Measurements from ENCODE around the gene RNF130.
"Not testable (repeated sequence)": the region's sequence is repeated elsewhere in the genome, so short reads cannot be mapped to it uniquely, and the experiment has no call there.

Gene RNF130

GRCh38 chr5:180103487-180104167 is 32.1 kb upstream of the RNF130 start:
- no peak for DNase-seq (ENCODE audit: low read depth, low spot score)

DNA sequence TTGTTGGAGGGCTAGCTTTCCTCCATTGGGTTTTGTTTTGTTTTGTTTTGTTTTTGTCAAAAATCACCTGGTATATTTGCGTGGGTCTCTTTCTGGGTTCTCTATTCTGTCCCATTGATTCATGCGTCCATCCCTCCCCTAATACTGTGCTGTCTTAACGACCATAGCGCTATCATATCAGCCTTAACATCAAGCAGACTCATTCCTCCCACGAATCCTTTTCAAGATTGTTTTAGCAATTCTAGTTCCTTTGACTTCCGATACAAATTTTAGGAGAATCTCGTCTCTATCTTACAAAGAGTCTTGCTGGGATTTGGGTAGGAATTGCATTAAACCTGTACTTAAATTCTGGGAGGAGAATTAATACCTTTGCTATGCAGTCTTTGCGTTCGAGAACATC is 31.1 kb upstream of the RNF130 start:
- no peak for DNase-seq (ENCODE audit: low read depth, low spot score)

DNA sequence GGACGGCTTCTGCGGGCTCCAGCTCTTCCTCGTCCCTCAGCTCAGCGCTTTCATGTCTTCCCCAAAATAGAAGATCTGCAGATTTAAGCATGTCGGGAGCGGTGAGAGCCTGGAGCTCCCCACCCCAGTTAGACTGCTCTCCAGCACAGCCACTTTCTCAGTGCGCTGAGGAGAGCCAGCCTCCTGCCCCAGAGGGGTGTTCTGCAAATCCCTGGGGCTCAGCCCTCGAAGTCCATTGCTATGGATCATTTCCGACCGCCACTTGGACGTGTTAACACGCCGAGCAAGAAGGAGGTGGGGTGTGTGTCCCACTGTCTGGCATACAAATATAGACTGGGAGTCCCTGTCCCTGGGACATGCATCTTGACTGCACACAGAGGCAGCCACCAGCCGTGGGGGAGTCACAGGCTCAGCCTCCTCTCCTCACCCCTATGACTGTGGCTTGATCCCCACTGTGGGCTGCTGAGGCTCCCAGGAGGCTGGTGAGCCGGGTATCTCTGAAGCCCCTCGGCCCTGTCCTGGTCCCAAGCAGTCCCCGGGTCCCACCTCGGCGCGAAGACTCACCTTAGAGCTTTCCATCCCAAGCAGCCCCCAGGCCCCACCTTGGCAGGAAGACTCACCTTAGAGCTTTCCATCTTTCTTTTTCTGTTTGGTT is 30.0 kb upstream of the RNF130 start:
- DNase-seq (ENCODE audit: low read depth, low spot score): no peak

DNA sequence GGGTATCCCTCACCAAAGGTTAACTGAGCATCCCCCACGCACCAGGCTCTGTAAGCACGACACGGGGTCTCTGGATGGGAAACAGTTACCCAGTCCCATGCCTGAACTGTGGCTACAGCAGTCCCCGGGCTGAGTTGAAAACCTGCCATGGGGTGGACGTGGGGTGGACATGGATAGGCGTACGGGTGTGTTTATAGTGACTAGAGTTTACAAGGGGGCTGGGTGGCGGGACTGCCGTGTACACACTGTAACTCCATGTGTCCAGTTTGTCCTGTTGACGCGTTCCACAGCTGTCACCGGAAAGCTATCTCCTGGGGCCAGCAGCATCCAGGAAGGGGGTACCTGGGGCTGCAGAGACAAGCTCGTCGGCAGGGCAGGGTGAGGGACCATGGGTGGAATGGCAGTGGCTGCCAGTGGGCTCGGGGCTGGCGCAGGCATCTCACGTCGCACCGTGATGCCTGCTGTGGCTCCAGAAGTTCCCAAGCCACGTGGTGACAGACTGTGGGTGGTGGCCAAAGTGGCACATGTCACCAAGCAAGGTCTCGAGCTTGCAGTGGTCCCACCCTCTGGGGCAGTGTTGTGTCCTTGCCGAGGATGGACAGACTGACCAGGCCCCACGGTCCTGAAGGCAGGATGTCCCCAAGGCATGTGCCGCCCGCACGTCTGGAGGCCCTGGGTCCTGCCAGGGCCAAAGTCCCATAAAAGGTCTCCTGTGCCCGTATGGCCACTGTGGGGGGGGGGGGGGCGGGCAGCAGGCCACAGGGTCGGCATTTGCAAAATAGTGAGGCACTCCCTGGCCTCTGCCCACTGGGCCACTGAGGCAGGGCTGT is 29.3 kb upstream of the RNF130 start:
- no peak for DNase-seq (ENCODE audit: low read depth, low spot score)

- DNase-seq (ENCODE audit: low read depth, low spot score): no peak
These were observed 28.4 kb upstream of the RNF130 start for GRCh38 chr5:180099733-180100611.

GRCh38 chr5:180098991-180099732 is 27.6 kb upstream of the RNF130 start:
- no peak for DNase-seq (ENCODE audit: low read depth, low spot score)

GRCh38 chr5:180098526-180098925 is 27.0 kb upstream of the RNF130 start:
- no peak for DNase-seq (ENCODE audit: low read depth, low spot score)

GRCh38 chr5:180097926-180098325 is 26.4 kb upstream of the RNF130 start:
- DNase-seq (ENCODE audit: low read depth, low spot score): no peak

DNA sequence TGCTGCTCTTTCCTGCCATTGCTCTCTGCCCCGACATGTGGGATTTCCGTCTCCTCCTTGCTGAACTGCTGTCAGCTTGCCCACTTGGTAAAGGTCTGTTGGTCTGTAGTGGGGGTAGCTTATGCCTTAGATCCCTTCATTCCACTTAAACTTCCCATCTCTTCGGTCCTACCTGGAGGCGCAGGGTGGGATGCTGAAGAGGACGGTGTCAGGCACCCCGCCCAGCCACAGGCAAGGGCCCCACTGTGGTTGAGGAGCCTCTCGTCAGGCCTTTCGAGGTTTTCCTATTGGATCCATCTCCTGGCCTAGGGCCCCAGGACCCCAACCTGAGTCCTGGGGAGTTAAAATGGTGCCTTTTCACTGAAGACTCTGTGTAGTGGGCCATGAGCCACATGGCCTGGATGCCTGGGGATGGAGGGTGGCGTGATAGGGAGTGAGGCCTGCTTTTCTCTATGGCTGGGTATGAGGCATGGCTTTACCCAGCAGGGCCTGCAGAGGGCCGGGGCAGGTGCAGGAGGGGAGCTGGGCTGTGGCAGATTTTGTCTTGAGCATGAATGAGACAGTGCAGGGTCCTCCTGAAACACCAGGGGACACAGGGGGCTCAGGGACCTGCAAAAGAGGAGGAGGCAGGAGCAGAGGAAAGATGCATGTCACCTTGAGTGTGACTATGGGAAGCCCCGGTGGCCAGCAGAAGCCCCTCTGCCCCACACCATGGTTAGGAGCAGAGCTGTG is 25.8 kb upstream of the RNF130 start:
- DNase-seq (ENCODE audit: low read depth, low spot score): no peak

DNA sequence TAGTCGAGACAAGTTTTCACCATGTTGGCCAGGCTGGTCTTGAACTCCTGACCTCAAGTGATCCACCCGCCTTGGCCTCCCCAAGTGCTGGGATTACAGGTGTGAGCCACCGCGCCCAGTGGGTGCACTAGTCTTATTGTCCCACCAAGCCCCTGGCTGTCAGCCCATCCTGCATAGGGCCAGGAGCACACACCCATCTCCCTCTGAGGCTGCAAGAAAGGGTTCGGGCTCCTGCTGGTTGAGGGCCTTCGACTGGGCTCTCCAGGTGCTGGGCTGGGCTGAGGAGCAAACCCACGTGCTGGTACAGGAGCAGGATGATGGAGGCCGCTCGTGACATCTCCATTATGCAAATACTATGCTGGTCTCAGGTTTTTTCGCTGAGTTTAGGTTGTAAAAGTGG is 25.1 kb upstream of the RNF130 start:
- DNase-seq (ENCODE audit: low read depth, low spot score): no peak

DNA sequence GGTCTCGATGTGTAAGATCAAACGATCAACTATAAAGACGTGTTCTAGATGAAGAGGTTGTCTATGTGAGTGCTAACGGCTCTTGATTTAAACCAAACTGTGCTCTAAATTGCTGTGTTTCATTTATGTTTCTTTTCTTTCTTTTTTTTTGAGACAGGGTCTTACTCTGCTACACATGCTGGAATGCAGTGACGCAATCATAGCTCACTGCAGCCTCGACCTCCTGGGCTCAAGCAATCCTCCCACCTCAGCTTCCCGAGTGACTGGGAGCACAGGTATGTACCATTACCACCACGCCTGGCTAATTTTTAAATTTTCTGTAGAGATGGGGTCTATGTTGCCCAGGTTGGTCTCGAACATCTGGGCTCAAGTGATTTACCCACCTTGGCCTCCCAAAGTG is 24.0 kb upstream of the RNF130 start:
- DNase-seq (ENCODE audit: low read depth, low spot score): no peak

DNA sequence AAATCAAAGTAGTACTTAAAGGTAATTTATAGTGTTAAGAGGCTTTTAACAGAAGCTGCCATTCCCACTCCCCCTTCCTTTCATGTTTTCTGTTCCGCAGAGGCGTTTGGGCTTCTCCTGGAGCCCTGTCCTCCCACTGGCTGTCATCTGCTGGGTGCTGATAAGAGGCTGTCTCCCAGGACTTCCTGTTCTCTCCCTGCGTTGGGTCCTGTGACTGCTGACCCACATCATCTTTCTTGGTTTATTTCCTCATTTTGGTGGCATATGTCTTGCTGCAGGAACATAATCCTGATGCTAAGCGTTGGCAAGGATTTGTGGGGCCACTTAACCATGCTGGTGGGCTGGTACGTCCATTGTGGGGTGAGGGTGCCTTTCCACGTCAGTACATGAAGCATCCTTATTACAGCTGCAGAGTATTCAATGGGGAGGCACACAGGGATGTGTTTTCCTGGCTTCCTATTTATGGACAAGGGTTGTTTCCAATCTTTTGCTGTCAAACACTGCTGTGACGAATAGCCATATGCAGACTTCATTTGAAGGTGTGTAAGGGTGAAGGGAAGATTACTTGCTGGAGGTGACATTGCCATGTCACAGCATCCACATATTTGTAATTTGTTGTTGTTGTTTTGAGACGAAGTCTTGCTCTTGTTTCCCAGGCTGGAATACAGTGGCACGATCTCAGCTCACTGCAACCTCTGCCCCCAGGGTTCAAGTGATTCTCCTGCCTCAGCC is 22.3 kb upstream of the RNF130 start:
- no peak for DNase-seq (ENCODE audit: low read depth, low spot score)

- DNase-seq (ENCODE audit: low read depth, low spot score): no peak
These were observed 21.7 kb upstream of the RNF130 start for GRCh38 chr5:180093241-180093640.

GRCh38 chr5:180090769-180091546 is 19.4 kb upstream of the RNF130 start:
- DNase-seq (ENCODE audit: low read depth, low spot score): peak; percentile 49

GRCh38 chr5:180090098-180090768 is 18.7 kb upstream of the RNF130 start:
- peak; percentile 92 for DNase-seq (ENCODE audit: low read depth, low spot score)

- DNase-seq (ENCODE audit: low read depth, low spot score): not testable (repeated sequence)
These were observed 18.1 kb upstream of the RNF130 start for GRCh38 chr5:180089628-180090027.

- no peak for DNase-seq (ENCODE audit: low read depth, low spot score)
These were observed 17.0 kb upstream of the RNF130 start for GRCh38 chr5:180088561-180088960.

DNA sequence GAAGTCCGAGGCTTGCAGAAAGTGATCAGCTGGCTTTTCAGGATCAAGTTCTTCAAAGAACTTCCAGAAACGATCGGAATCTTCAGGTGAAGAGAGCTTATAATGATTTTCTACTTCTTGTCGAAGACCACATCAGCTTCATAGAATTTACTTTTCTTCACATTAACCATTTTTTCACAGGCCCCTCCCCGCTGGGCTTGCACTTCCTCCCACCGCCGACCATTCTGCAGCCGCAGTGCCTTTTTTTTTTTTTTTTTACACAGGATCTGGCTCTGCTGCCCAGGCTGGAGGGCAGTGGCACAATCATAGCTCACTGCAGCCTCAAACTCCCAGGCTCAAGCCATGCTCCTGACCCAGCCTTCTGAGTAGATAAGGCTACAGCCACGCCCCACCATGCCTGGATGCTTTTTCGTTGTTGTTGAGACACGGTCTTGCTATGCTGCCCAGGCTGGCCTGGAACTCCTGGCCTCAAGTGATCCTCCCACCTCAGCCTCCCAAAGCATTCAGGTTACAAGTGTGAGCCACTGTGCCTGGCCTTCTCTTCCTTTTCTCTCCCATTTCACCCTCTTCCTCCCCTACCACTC is 15.3 kb upstream of the RNF130 start:
- DNase-seq (ENCODE audit: low read depth, low spot score): no peak
